Kasumi-1 (cell line): ENCODE data around the gene LRCH1.

ENCODE experiments used
- DNase-seq, 2 experiments: peaks; one replicate each; lab custom pipeline; 2025; lab: John Stamatoyannopoulos, UW

Gene LRCH1

GRCh38 chr13:46594374-46595078 lies 41.6 kb downstream of the LRCH1 start:
- no peak for DNase-seq

- DNase-seq = peak in 1 of 2 experiments; percentile 43
Measured at GRCh38 chr13:46595136-46595884, 42.3 kb downstream of the LRCH1 start.

- peak; percentile 77 to 78 for DNase-seq
Measured at GRCh38 chr13:46595885-46596275, 42.9 kb downstream of the LRCH1 start.

GRCh38 chr13:46596466-46596865 lies 43.5 kb downstream of the LRCH1 start:
- DNase-seq = no peak

- DNase-seq = peak; percentile 81 to 86
Measured at GRCh38 chr13:46598140-46598819, 45.3 kb downstream of the LRCH1 start.

- DNase-seq = peak; percentile 61 to 70
Measured at GRCh38 chr13:46598820-46599180, 45.8 kb downstream of the LRCH1 start.

GRCh38 chr13:46600943-46601311 lies 48.0 kb downstream of the LRCH1 start:
- DNase-seq = no peak

- DNase-seq = no peak
Measured at GRCh38 chr13:46602531-46602930, 49.6 kb downstream of the LRCH1 start.

- DNase-seq = peak; percentile 30 to 57
Measured at GRCh38 chr13:46603165-46603603, 50.2 kb downstream of the LRCH1 start.

- DNase-seq = no peak
Measured at GRCh38 chr13:46604226-46604990, 51.4 kb downstream of the LRCH1 start.

- no peak for DNase-seq
Measured at GRCh38 chr13:46605076-46605824, 52.3 kb downstream of the LRCH1 start.

- DNase-seq = peak; percentile 67 to 70
Measured at GRCh38 chr13:46605825-46606554, 53.0 kb downstream of the LRCH1 start.

GRCh38 chr13:46606970-46607369 lies 54.0 kb downstream of the LRCH1 start:
- DNase-seq = no peak

GRCh38 chr13:46607768-46608564 lies 55.0 kb downstream of the LRCH1 start:
- DNase-seq = no peak

GRCh38 chr13:46609052-46609451 lies 56.1 kb downstream of the LRCH1 start:
- no peak for DNase-seq

GRCh38 chr13:46609726-46610125 lies 56.8 kb downstream of the LRCH1 start:
- DNase-seq = peak; percentile 37 to 52

GRCh38 chr13:46612267-46612666 lies 59.3 kb downstream of the LRCH1 start:
- DNase-seq = no peak

GRCh38 chr13:46613409-46614049 lies 60.6 kb downstream of the LRCH1 start:
- no peak for DNase-seq

GRCh38 chr13:46614582-46614981 lies 61.6 kb downstream of the LRCH1 start:
- DNase-seq = no peak
